IMR-90 (cell line): Measurements from ENCODE around the gene STX4. TPM values are rescaled to one million over a fixed set of nuclear protein-coding genes. Genes with fewer than 3 reads are reported as not detected.

Source experiments
- ATAC-seq: fragments of 200-7000 bp; cut with Tn5 transposase; 2 replicates; pipeline ENCODE4 v1.9.1; 2020; ENCODE audit warnings: low read depth, mild to moderate bottlenecking, moderate library complexity
- BruUV-seq: library from RNA; stranded (reverse); fragments of 400-500 nt; replicated peaks from 2 replicates; lab custom pipeline; 2021; lab: Mats Ljungman, UMichigan
- CTCF ChIA-PET: fragments of 300-600 bp; formaldehyde crosslinking; extraction: SDS; loops from one replicate; lab custom pipeline; 2021; ENCODE audit warnings: antibody characterized with exemption; lab: Yijun Ruan, JAX
- POLR2A ChIA-PET: fragments of 300-600 bp; sonication (Branson Sonifier 250); formaldehyde crosslinking; loops from one replicate; lab custom pipeline; 2022; ENCODE audit warnings: antibody characterized with exemption; ENCODE audit not compliant: unreplicated experiment; lab: Charles Lee
- DNase-seq: peaks from one replicate; pipeline ENCODE4 v3.0.0; 2013
- H2AFZ ChIP-seq: replicated peaks from 2 replicates; pipeline ENCODE3; 2013; ENCODE audit warnings: low read length, mild to moderate bottlenecking; ENCODE audit not compliant: poor library complexity
- H2AK5ac ChIP-seq: 2 replicates; pipeline ENCODE4 v1.6.1; 2013; ENCODE audit warnings: low read depth, low read length, inconsistent platforms
- H2AK9ac ChIP-seq: replicated peaks from 2 replicates; pipeline ENCODE3; 2013; ENCODE audit warnings: mild to moderate bottlenecking, low read depth, low read length, moderate library complexity; ENCODE audit not compliant: poor library complexity
- H2BK120ac ChIP-seq: 2 replicates; pipeline ENCODE4 v1.6.1; 2013; ENCODE audit warnings: low read depth, low read length, inconsistent platforms
- H2BK15ac ChIP-seq: 3 replicates; pipeline ENCODE4 v1.6.1; 2013; ENCODE audit warnings: low read depth, low read length, inconsistent platforms
- H2BK20ac ChIP-seq: 2 replicates; pipeline ENCODE4 v1.6.1; 2013; ENCODE audit warnings: low read depth, mild to moderate bottlenecking, inconsistent platforms, low read length, moderate library complexity
- H2BK5ac ChIP-seq: 2 replicates; pipeline ENCODE4 v1.6.1; 2013; ENCODE audit warnings: mild to moderate bottlenecking, low read depth, low read length, inconsistent platforms; ENCODE audit not compliant: poor library complexity, severe bottlenecking
- H3K14ac ChIP-seq: replicated peaks from 2 replicates; pipeline ENCODE4 v1.6.1; 2013; ENCODE audit warnings: low read depth, low read length, inconsistent platforms
- H3K18ac ChIP-seq: 2 replicates; pipeline ENCODE4 v1.6.1; 2013; ENCODE audit warnings: low read depth, low read length, control low read depth
- H3K23ac ChIP-seq: 2 replicates; pipeline ENCODE4 v1.6.1; 2013; ENCODE audit warnings: low read depth, low read length, inconsistent platforms
- H3K27ac ChIP-seq: 2 replicates; pipeline ENCODE4 v1.5.1; 2013; ENCODE audit warnings: mild to moderate bottlenecking, control low read depth, low read length; ENCODE audit not compliant: insufficient read depth
- H3K27me3 ChIP-seq: 2 replicates; pipeline ENCODE4 v1.6.1; 2013; ENCODE audit warnings: low read length; ENCODE audit not compliant: control insufficient read depth, insufficient read depth
- H3K36me3 ChIP-seq: 2 replicates; pipeline ENCODE4 v1.6.1; 2013; ENCODE audit warnings: low read length, mixed read lengths; ENCODE audit not compliant: control insufficient read depth, insufficient read depth
- H3K4ac ChIP-seq: 2 replicates; pipeline ENCODE4 v1.6.1; 2013; ENCODE audit warnings: low read depth, low read length, inconsistent platforms
- H3K4me1 ChIP-seq: 2 replicates; pipeline ENCODE4 v1.6.1; 2013; ENCODE audit warnings: low read length, mixed read lengths; ENCODE audit not compliant: control insufficient read depth, insufficient read depth
- H3K4me2 ChIP-seq: 2 replicates; pipeline ENCODE4 v1.6.1; 2013; ENCODE audit warnings: low read depth, mild to moderate bottlenecking, control low read depth, low read length, moderate library complexity
- H3K4me3 ChIP-seq: 2 replicates; pipeline ENCODE4 v1.5.1; 2013; ENCODE audit warnings: low read depth, mild to moderate bottlenecking, control low read depth, low read length, moderate library complexity; ENCODE audit not compliant: insufficient read depth
- H3K56ac ChIP-seq: 2 replicates; pipeline ENCODE4 v1.6.1; 2013; ENCODE audit warnings: low read length, inconsistent platforms; ENCODE audit not compliant: insufficient read depth; ENCODE audit errors: extremely low read depth
- H3K79me1 ChIP-seq, 2 experiments: 2 replicates each; pipeline ENCODE4 v1.6.1; 2013; ENCODE audit warnings: low read length in 2 of 2, inconsistent platforms in 1 of 2, low read depth in 1 of 2
- H3K9ac ChIP-seq: 2 replicates; pipeline ENCODE4 v1.6.1; 2013; ENCODE audit warnings: low read depth, low read length, control low read depth
- H3K9me1 ChIP-seq: 2 replicates; pipeline ENCODE4 v1.6.1; 2013; ENCODE audit warnings: low read length, inconsistent platforms; ENCODE audit not compliant: insufficient read depth
- H3K9me3 ChIP-seq: 2 replicates; pipeline ENCODE4 v1.6.1; 2013; ENCODE audit warnings: low read length; ENCODE audit not compliant: control insufficient read depth, insufficient read depth
- H4K20me1 ChIP-seq: 2 replicates; pipeline ENCODE4 v1.6.1; 2013; ENCODE audit warnings: low read length, inconsistent platforms; ENCODE audit not compliant: insufficient read depth
- H4K5ac ChIP-seq: 2 replicates; pipeline ENCODE4 v1.6.1; 2013; ENCODE audit warnings: mild to moderate bottlenecking, low read depth, low read length, control low read depth
- H4K8ac ChIP-seq, 2 experiments: 2 replicates each; pipeline ENCODE4 v1.6.1; 2013; ENCODE audit warnings: low read depth in 2 of 2, low read length in 2 of 2, control low read depth in 1 of 2, inconsistent platforms in 1 of 2
- H4K91ac ChIP-seq: 2 replicates; pipeline ENCODE4 v1.6.1; 2013; ENCODE audit warnings: low read depth, low read length, inconsistent platforms; ENCODE audit not compliant: insufficient read depth
- BHLHE40 ChIP-seq: fragments of 150-350 bp; IDR thresholded peaks from 2 replicates; pipeline ENCODE4 v1.6.1; 2016; ENCODE audit warnings: mild to moderate bottlenecking, low read depth, low read length
- CEBPB ChIP-seq: IDR thresholded peaks from 2 replicates; pipeline ENCODE4 v1.6.1; 2012; ENCODE audit warnings: low read depth, low read length, improper control_type of control experiment
- FOS ChIP-seq: fragments of 150-350 bp; IDR thresholded peaks from 2 replicates; pipeline ENCODE4 v1.6.1; 2016; ENCODE audit warnings: low read depth, low read length
- MAFK ChIP-seq: IDR thresholded peaks from 2 replicates; pipeline ENCODE4 v1.6.1; 2012; ENCODE audit warnings: low read depth, low read length, improper control_type of control experiment
- POLR2A ChIP-seq: IDR thresholded peaks from 2 replicates; pipeline ENCODE4 v1.6.1; 2012; ENCODE audit warnings: mild to moderate bottlenecking, low read depth, low read length
- SMC3 ChIP-seq: fragments of 150-350 bp; IDR thresholded peaks from 2 replicates; pipeline ENCODE4 v1.6.1; 2016; ENCODE audit warnings: low read depth, mild to moderate bottlenecking, antibody characterized with exemption, low read length, moderate library complexity
- WGBS, 2 experiments: methylation state at CpG; one replicate each; pipeline versions ENCODE4 v1.1.5 to v1.1.7; 2013; ENCODE audit warnings: missing lambda C conversion rate in 2 of 2; ENCODE audit not compliant: insufficient read length in 1 of 2; ENCODE audit errors: extremely low coverage in 2 of 2; 5-methylcytosine and 5-hydroxymethylcytosine counted together
- dilution Hi-C: fragments of 300-500 bp; cut with HindIII; formaldehyde crosslinking; loops from one replicate; pipeline ENCODE4 v1.14.3; 2018; ENCODE audit warnings: low sequenced_read_pairs; ENCODE audit not compliant: unreplicated experiment
- in situ Hi-C: fragments of 300-500 bp; cut with MboI; formaldehyde crosslinking; loops from 3 replicates; pipeline ENCODE4 v1.14.3; 2019; ENCODE audit warnings: low sequenced_read_pairs, inconsistent platforms, mixed read lengths
- intact Hi-C: fragments of 100-400 bp; cut with micrococcal nuclease; formaldehyde crosslinking; loops from 2 replicates; pipeline ENCODE4 v1.10.0; 2022
- polyA plus RNA-seq, 3 experiments: library from polyadenylated mRNA; depleted of rRNA; stranded (reverse); fragments of >200 nt; gene quantifications; 2 replicates each; pipeline ENCODE4 v1.2.3, GENCODE V29; 2012; ENCODE audit warnings: low replicate concordance in 1 of 3
- total RNA-seq: library from RNA; depleted of rRNA; stranded (reverse); fragments of >200 nt; gene quantifications from 2 replicates; pipeline ENCODE4 v1.2.3, GENCODE V29; 2012

The STX4 gene
- total and polyA plus RNA-seq, 2 of the 4 experiments (the other 2 are of a cell fraction), result 23.5 to 67.9 TPM

- Histone ChIP-seq H4K91ac (no peak overlapping the region), H3K4me3 (no peak overlapping the region), H3K27ac (no peak overlapping the region), H2BK120ac (no peak overlapping the region), H2AFZ (no peak overlapping the region), H2AK9ac (no peak overlapping the region), H4K8ac (no peak overlapping the region), H2BK15ac (no peak overlapping the region), H3K4me1 (no peaks in the 10 kb centered on the region), H3K9me1 (peaks cover 3% of the 10 kb centered on the region; the same call in 1 of the 2 replicates), H3K14ac (no peak overlapping the region), H3K27me3 (no peaks in the 10 kb centered on the region), H2BK20ac (no peak overlapping the region), H4K5ac (no peak overlapping the region), H3K23ac (no peak overlapping the region), H3K18ac (no peak overlapping the region), H2BK5ac (no peak overlapping the region), H3K9ac (no peak overlapping the region), H4K20me1 (peaks cover 21% of the 10 kb centered on the region), H3K4ac (no peak overlapping the region), H3K56ac (no peak overlapping the region), H3K4me2 (no peak overlapping the region), H3K79me1 (peaks cover 14 to 49% of the 10 kb centered on the region in 2 experiments), H3K36me3 (peaks cover 70% of the 10 kb centered on the region), H2AK5ac (no peak overlapping the region), H3K9me3 (no peaks in the 10 kb centered on the region)
- TF ChIP-seq BHLHE40 (no peak), CEBPB (no peak), POLR2A (no peak), MAFK (no peak), FOS (no peak), SMC3 (no peak)
- CTCF ChIA-PET, result no interaction called here
- 100% methylated on average over 1 of the region's 13 CpGs; no CpG with 5 or more reads in 1 of the 2 experiments for WGBS, 2 experiments
- intact Hi-C loops (no loop called here), dilution Hi-C loops (no loop called here), in situ Hi-C loops (loop anchor here (10.0 kb wide), 1 partner anchor 99 kb away; the partner anchor contains the start of gene HSD3B7)
- no peak for ATAC-seq
- no TSS peak for BruUV-seq
- POLR2A ChIA-PET, result interaction anchor here (0.6 kb wide), 1 partner anchor 90 kb away, joined by 4 read pairs; no protein-coding TSS in a partner anchor
- no peak for DNase-seq
Observed at GRCh38 chr16:31083981-31084380, 50.6 kb downstream of the STX4 start.
